IMR-90 (cell line): ENCODE results near the gene BRSK1. TPM values are rescaled to one million over a fixed set of nuclear protein-coding genes. Genes with fewer than 3 reads are reported as not detected.

Experiments used
- ATAC-seq: fragments of 200-7000 bp; cut with Tn5 transposase; 2 replicates; pipeline ENCODE4 v1.9.1; 2020; ENCODE audit warnings: low read depth, mild to moderate bottlenecking, moderate library complexity
- BruUV-seq: library from RNA; stranded (reverse); fragments of 400-500 nt; replicated peaks from 2 replicates; lab custom pipeline; 2021; lab: Mats Ljungman, UMichigan
- CTCF ChIA-PET: fragments of 300-600 bp; formaldehyde crosslinking; extraction: SDS; loops from one replicate; lab custom pipeline; 2021; ENCODE audit warnings: antibody characterized with exemption; lab: Yijun Ruan, JAX
- POLR2A ChIA-PET: fragments of 300-600 bp; sonication (Branson Sonifier 250); formaldehyde crosslinking; loops from one replicate; lab custom pipeline; 2022; ENCODE audit warnings: antibody characterized with exemption; ENCODE audit not compliant: unreplicated experiment; lab: Charles Lee
- DNase-seq: peaks from one replicate; pipeline ENCODE4 v3.0.0; 2013
- H2AFZ ChIP-seq: replicated peaks from 2 replicates; pipeline ENCODE3; 2013; ENCODE audit warnings: low read length, mild to moderate bottlenecking; ENCODE audit not compliant: poor library complexity
- H2AK5ac ChIP-seq: 2 replicates; pipeline ENCODE4 v1.6.1; 2013; ENCODE audit warnings: low read depth, low read length, inconsistent platforms
- H2AK9ac ChIP-seq: replicated peaks from 2 replicates; pipeline ENCODE3; 2013; ENCODE audit warnings: mild to moderate bottlenecking, low read depth, low read length, moderate library complexity; ENCODE audit not compliant: poor library complexity
- H2BK120ac ChIP-seq: 2 replicates; pipeline ENCODE4 v1.6.1; 2013; ENCODE audit warnings: low read depth, low read length, inconsistent platforms
- H2BK15ac ChIP-seq: 3 replicates; pipeline ENCODE4 v1.6.1; 2013; ENCODE audit warnings: low read depth, low read length, inconsistent platforms
- H2BK20ac ChIP-seq: 2 replicates; pipeline ENCODE4 v1.6.1; 2013; ENCODE audit warnings: low read depth, mild to moderate bottlenecking, inconsistent platforms, low read length, moderate library complexity
- H2BK5ac ChIP-seq: 2 replicates; pipeline ENCODE4 v1.6.1; 2013; ENCODE audit warnings: mild to moderate bottlenecking, low read depth, low read length, inconsistent platforms; ENCODE audit not compliant: poor library complexity, severe bottlenecking
- H3K14ac ChIP-seq: replicated peaks from 2 replicates; pipeline ENCODE4 v1.6.1; 2013; ENCODE audit warnings: low read depth, low read length, inconsistent platforms
- H3K18ac ChIP-seq: 2 replicates; pipeline ENCODE4 v1.6.1; 2013; ENCODE audit warnings: low read depth, low read length, control low read depth
- H3K23ac ChIP-seq: 2 replicates; pipeline ENCODE4 v1.6.1; 2013; ENCODE audit warnings: low read depth, low read length, inconsistent platforms
- H3K27ac ChIP-seq: 2 replicates; pipeline ENCODE4 v1.5.1; 2013; ENCODE audit warnings: mild to moderate bottlenecking, control low read depth, low read length; ENCODE audit not compliant: insufficient read depth
- H3K27me3 ChIP-seq: 2 replicates; pipeline ENCODE4 v1.6.1; 2013; ENCODE audit warnings: low read length; ENCODE audit not compliant: control insufficient read depth, insufficient read depth
- H3K36me3 ChIP-seq: 2 replicates; pipeline ENCODE4 v1.6.1; 2013; ENCODE audit warnings: low read length, mixed read lengths; ENCODE audit not compliant: control insufficient read depth, insufficient read depth
- H3K4ac ChIP-seq: 2 replicates; pipeline ENCODE4 v1.6.1; 2013; ENCODE audit warnings: low read depth, low read length, inconsistent platforms
- H3K4me1 ChIP-seq: 2 replicates; pipeline ENCODE4 v1.6.1; 2013; ENCODE audit warnings: low read length, mixed read lengths; ENCODE audit not compliant: control insufficient read depth, insufficient read depth
- H3K4me2 ChIP-seq: 2 replicates; pipeline ENCODE4 v1.6.1; 2013; ENCODE audit warnings: low read depth, mild to moderate bottlenecking, control low read depth, low read length, moderate library complexity
- H3K4me3 ChIP-seq: 2 replicates; pipeline ENCODE4 v1.5.1; 2013; ENCODE audit warnings: low read depth, mild to moderate bottlenecking, control low read depth, low read length, moderate library complexity; ENCODE audit not compliant: insufficient read depth
- H3K56ac ChIP-seq: 2 replicates; pipeline ENCODE4 v1.6.1; 2013; ENCODE audit warnings: low read length, inconsistent platforms; ENCODE audit not compliant: insufficient read depth; ENCODE audit errors: extremely low read depth
- H3K79me1 ChIP-seq, 2 experiments: 2 replicates each; pipeline ENCODE4 v1.6.1; 2013; ENCODE audit warnings: low read length in 2 of 2, inconsistent platforms in 1 of 2, low read depth in 1 of 2
- H3K9ac ChIP-seq: 2 replicates; pipeline ENCODE4 v1.6.1; 2013; ENCODE audit warnings: low read depth, low read length, control low read depth
- H3K9me1 ChIP-seq: 2 replicates; pipeline ENCODE4 v1.6.1; 2013; ENCODE audit warnings: low read length, inconsistent platforms; ENCODE audit not compliant: insufficient read depth
- H3K9me3 ChIP-seq: 2 replicates; pipeline ENCODE4 v1.6.1; 2013; ENCODE audit warnings: low read length; ENCODE audit not compliant: control insufficient read depth, insufficient read depth
- H4K20me1 ChIP-seq: 2 replicates; pipeline ENCODE4 v1.6.1; 2013; ENCODE audit warnings: low read length, inconsistent platforms; ENCODE audit not compliant: insufficient read depth
- H4K5ac ChIP-seq: 2 replicates; pipeline ENCODE4 v1.6.1; 2013; ENCODE audit warnings: mild to moderate bottlenecking, low read depth, low read length, control low read depth
- H4K8ac ChIP-seq, 2 experiments: 2 replicates each; pipeline ENCODE4 v1.6.1; 2013; ENCODE audit warnings: low read depth in 2 of 2, low read length in 2 of 2, control low read depth in 1 of 2, inconsistent platforms in 1 of 2
- H4K91ac ChIP-seq: 2 replicates; pipeline ENCODE4 v1.6.1; 2013; ENCODE audit warnings: low read depth, low read length, inconsistent platforms; ENCODE audit not compliant: insufficient read depth
- BHLHE40 ChIP-seq: fragments of 150-350 bp; IDR thresholded peaks from 2 replicates; pipeline ENCODE4 v1.6.1; 2016; ENCODE audit warnings: mild to moderate bottlenecking, low read depth, low read length
- CHD1 ChIP-seq: IDR thresholded peaks from 2 replicates; pipeline ENCODE4 v1.6.1; 2012; ENCODE audit warnings: low read depth, low read length, improper control_type of control experiment
- FOS ChIP-seq: fragments of 150-350 bp; IDR thresholded peaks from 2 replicates; pipeline ENCODE4 v1.6.1; 2016; ENCODE audit warnings: low read depth, low read length
- RAD21 ChIP-seq: IDR thresholded peaks from 2 replicates; pipeline ENCODE4 v1.6.1; 2012; ENCODE audit warnings: low read length, improper control_type of control experiment
- RFX5 ChIP-seq: IDR thresholded peaks from 2 replicates; pipeline ENCODE4 v1.8.0; 2012; ENCODE audit warnings: low read depth, mild to moderate bottlenecking, low read length, moderate library complexity
- WGBS, 2 experiments: methylation state at CpG; one replicate each; pipeline versions ENCODE4 v1.1.5 to v1.1.7; 2013; ENCODE audit warnings: missing lambda C conversion rate in 2 of 2; ENCODE audit not compliant: insufficient read length in 1 of 2; ENCODE audit errors: extremely low coverage in 2 of 2; 5-methylcytosine and 5-hydroxymethylcytosine counted together
- dilution Hi-C: fragments of 300-500 bp; cut with HindIII; formaldehyde crosslinking; loops from one replicate; pipeline ENCODE4 v1.14.3; 2018; ENCODE audit warnings: low sequenced_read_pairs; ENCODE audit not compliant: unreplicated experiment
- in situ Hi-C: fragments of 300-500 bp; cut with MboI; formaldehyde crosslinking; loops from 3 replicates; pipeline ENCODE4 v1.14.3; 2019; ENCODE audit warnings: low sequenced_read_pairs, inconsistent platforms, mixed read lengths
- intact Hi-C: fragments of 100-400 bp; cut with micrococcal nuclease; formaldehyde crosslinking; loops from 2 replicates; pipeline ENCODE4 v1.10.0; 2022
- polyA plus RNA-seq, 3 experiments: library from polyadenylated mRNA; depleted of rRNA; stranded (reverse); fragments of >200 nt; gene quantifications; 2 replicates each; pipeline ENCODE4 v1.2.3, GENCODE V29; 2012; ENCODE audit warnings: low replicate concordance in 1 of 3
- total RNA-seq: library from RNA; depleted of rRNA; stranded (reverse); fragments of >200 nt; gene quantifications from 2 replicates; pipeline ENCODE4 v1.2.3, GENCODE V29; 2012
- TF ChIP-seq, protein P1 (sequence below): conservative IDR thresholded peaks from 2 replicates; pipeline ENCODE4 v1.5.1; 2012; ENCODE audit warnings: mild to moderate bottlenecking, low read depth, low read length, improper control_type of control experiment

BRSK1 gene
- total and polyA plus RNA-seq, 2 of the 4 experiments (the other 2 are of a cell fraction) = 2.5 to 22.3 TPM

DNA sequence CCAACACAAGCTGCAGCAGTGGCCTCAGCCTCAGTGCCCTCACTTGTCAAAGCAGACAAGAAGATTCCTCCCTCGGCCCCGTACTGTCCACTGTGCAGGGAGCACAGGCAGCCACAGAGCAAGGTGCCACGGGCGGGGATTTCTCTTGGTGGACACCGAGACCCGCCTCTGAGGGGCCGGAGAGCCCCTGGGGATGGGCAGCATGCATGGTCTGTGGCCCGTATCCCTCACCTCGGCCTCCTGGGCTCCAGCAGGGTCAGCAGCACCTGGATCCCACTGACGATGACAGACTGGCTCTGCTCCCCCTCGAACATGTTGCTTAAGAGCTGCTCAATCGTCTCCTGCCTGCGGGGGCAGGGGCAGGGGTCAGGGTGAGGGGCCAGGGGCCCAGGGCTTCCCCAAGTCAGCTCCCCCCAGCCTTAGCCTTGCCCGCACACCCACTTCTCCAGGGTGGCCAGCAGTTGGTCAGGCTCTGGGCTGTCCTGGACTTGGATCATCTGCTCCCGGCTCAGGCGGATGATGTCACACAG is 41.8 kb upstream of the BRSK1 start:
- BruUV-seq = no TSS peak
- no peaks in the 10 kb centered on the region for H3K4me1 ChIP-seq
- TF ChIP-seq RFX5 (no peak), CHD1 (no peak), RAD21 (no peak), BHLHE40 (no peak), FOS (no peak)
- TF ChIP-seq, protein P1, sequence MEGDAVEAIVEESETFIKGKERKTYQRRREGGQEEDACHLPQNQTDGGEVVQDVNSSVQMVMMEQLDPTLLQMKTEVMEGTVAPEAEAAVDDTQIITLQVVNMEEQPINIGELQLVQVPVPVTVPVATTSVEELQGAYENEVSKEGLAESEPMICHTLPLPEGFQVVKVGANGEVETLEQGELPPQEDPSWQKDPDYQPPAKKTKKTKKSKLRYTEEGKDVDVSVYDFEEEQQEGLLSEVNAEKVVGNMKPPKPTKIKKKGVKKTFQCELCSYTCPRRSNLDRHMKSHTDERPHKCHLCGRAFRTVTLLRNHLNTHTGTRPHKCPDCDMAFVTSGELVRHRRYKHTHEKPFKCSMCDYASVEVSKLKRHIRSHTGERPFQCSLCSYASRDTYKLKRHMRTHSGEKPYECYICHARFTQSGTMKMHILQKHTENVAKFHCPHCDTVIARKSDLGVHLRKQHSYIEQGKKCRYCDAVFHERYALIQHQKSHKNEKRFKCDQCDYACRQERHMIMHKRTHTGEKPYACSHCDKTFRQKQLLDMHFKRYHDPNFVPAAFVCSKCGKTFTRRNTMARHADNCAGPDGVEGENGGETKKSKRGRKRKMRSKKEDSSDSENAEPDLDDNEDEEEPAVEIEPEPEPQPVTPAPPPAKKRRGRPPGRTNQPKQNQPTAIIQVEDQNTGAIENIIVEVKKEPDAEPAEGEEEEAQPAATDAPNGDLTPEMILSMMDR = no peak
- H3K9me1 ChIP-seq = peaks cover 5% of the 10 kb centered on the region
- H2BK15ac ChIP-seq = no peak overlapping the region
- no peak for DNase-seq
- H3K4me3 ChIP-seq = no peak overlapping the region
- H3K4ac ChIP-seq = no peak overlapping the region
- no peaks in the 10 kb centered on the region for H3K27me3 ChIP-seq
- no peak overlapping the region for H4K8ac ChIP-seq
- dilution Hi-C loops (no loop called here), intact Hi-C loops (no loop called here), in situ Hi-C loops (no loop called here)
- no peak overlapping the region for H2BK20ac ChIP-seq
- H3K23ac ChIP-seq = no peak overlapping the region
- POLR2A ChIA-PET = no interaction called here
- peaks cover 77% of the 10 kb centered on the region for H3K36me3 ChIP-seq
- CTCF ChIA-PET = interaction anchor here (0.6 to 0.7 kb wide), 2 partner anchors 27 to 176 kb away, joined by 3 to 7 read pairs; no protein-coding TSS in a partner anchor
- no peak overlapping the region for H2AFZ ChIP-seq
- no peak overlapping the region for H4K91ac ChIP-seq
- no peak overlapping the region for H3K18ac ChIP-seq
- no peak overlapping the region for H3K56ac ChIP-seq
- H2BK5ac ChIP-seq = no peak overlapping the region
- peaks cover 9% of the 10 kb centered on the region for H4K20me1 ChIP-seq
- H3K9ac ChIP-seq = no peak overlapping the region
- no peak overlapping the region for H3K4me2 ChIP-seq
- H2AK9ac ChIP-seq = no peak overlapping the region
- H2BK120ac ChIP-seq = no peak overlapping the region
- 93% methylated on average over 13 of the region's 16 CpGs; no CpG with 5 or more reads in 1 of the 2 experiments for WGBS, 2 experiments
- H3K79me1 ChIP-seq = peaks cover 8 to 45% of the 10 kb centered on the region in 2 experiments; a peak in 3 of 4 replicates
- H4K5ac ChIP-seq = no peak overlapping the region
- H3K9me3 ChIP-seq = no peaks in the 10 kb centered on the region
- ATAC-seq = no peak
- H3K14ac ChIP-seq = no peak overlapping the region
- no peak overlapping the region for H2AK5ac ChIP-seq
- no peak overlapping the region for H3K27ac ChIP-seq
